T-cell (primary cell): ENCODE measurements around the gene TAF4B. TPM values are rescaled to one million over a fixed set of nuclear protein-coding genes. Genes with fewer than 3 reads are reported as not detected.

Experiments used
- ATAC-seq, 4 experiments: fragments of 200-7000 bp in 3 of 4; fragments of 150-1000 bp in 1 of 4; cut with Tn5 transposase; replicated peaks in 1 of 4; 1 replicate in 3 of 4; 2 replicates in 1 of 4; pipeline ENCODE4 v1.10.0; 2021; ENCODE audit warnings: moderate library complexity in 3 of 4, mild to moderate bottlenecking in 2 of 4, moderate number of reproducible peaks in 1 of 4
- CTCF ChIA-PET, 2 donors: fragments of 300-600 bp; sonication (Branson Sonifier 250); formaldehyde crosslinking; loops; one replicate each; lab custom pipeline; 2022; ENCODE audit warnings: antibody characterized with exemption in 2 of 2; lab: Charles Lee
- POLR2A ChIA-PET, 2 donors: fragments of 300-600 bp; sonication (Branson Sonifier 250); formaldehyde crosslinking; loops; one replicate each; lab custom pipeline; 2022; ENCODE audit warnings: antibody characterized with exemption in 2 of 2; lab: Charles Lee
- DNase-seq, 35 experiments: peaks; one replicate each; pipeline versions ENCODE4 v3.0.0 to v3.0.0-alpha.2; 2013 to 2023
- H3K27ac ChIP-seq: one replicate; pipeline ENCODE4 v1.5.1; 2013; ENCODE audit warnings: low read length
- H3K27me3 ChIP-seq, 2 experiments: replicated peaks in 1 of 2; 1 replicate in 1 of 2; 2 replicates in 1 of 2; pipeline versions ENCODE4 v1.6.1 to v1.7.0; 2013; ENCODE audit warnings: low read length in 1 of 2, mixed read lengths in 1 of 2; ENCODE audit not compliant: control insufficient read depth in 2 of 2, insufficient read depth in 2 of 2; ENCODE audit errors: extremely low read depth in 1 of 2
- H3K36me3 ChIP-seq, 2 donors: 1 replicate in 1 of 2; 2 replicates in 1 of 2; pipeline versions ENCODE4 v1.6.1 to v1.7.0; 2013; ENCODE audit warnings: low read length in 1 of 2; ENCODE audit not compliant: control insufficient read depth in 2 of 2, insufficient read depth in 1 of 2; ENCODE audit errors: extremely low read depth in 1 of 2
- H3K4me1 ChIP-seq, 2 experiments: 1 replicate in 1 of 2; 2 replicates in 1 of 2; pipeline versions ENCODE4 v1.6.1 to v1.7.0; 2013; ENCODE audit warnings: low read length in 2 of 2, mixed read lengths in 1 of 2; ENCODE audit not compliant: insufficient read depth in 2 of 2, control insufficient read depth in 1 of 2; ENCODE audit errors: extremely low read depth in 1 of 2
- H3K4me3 ChIP-seq, 2 donors: 1 replicate in 1 of 2; 2 replicates in 1 of 2; pipeline versions ENCODE4 v1.5.1 to v1.7.0; 2013; ENCODE audit warnings: mild to moderate bottlenecking in 2 of 2, low read length in 1 of 2, moderate library complexity in 1 of 2; ENCODE audit not compliant: control insufficient read depth in 1 of 2; ENCODE audit errors: extremely low read depth in 1 of 2
- H3K9me3 ChIP-seq: 2 replicates; pipeline ENCODE4 v1.7.0; 2013
- H3K27ac Mint-ChIP-seq, 2 donors: one replicate each; pipeline ENCODE4 v1.8.0; 2020 to 2021; ENCODE audit warnings: mild to moderate bottlenecking in 2 of 2, mixed read lengths in 2 of 2
- H3K27me3 Mint-ChIP-seq, 2 donors: one replicate each; pipeline ENCODE4 v1.8.0; 2021 to 2022; ENCODE audit warnings: mixed read lengths in 2 of 2
- H3K36me3 Mint-ChIP-seq: one replicate; pipeline ENCODE4 v1.8.0; 2021; ENCODE audit warnings: mixed read lengths
- H3K4me1 Mint-ChIP-seq, 3 donors: one replicate each; pipeline ENCODE4 v1.8.0; 2020 to 2022; ENCODE audit warnings: mixed read lengths in 3 of 3, mild to moderate bottlenecking in 1 of 3
- H3K4me3 Mint-ChIP-seq, 3 donors: one replicate each; pipeline ENCODE4 v1.8.0; 2020 to 2022; ENCODE audit warnings: mild to moderate bottlenecking in 3 of 3, mixed read lengths in 3 of 3, moderate library complexity in 3 of 3
- H3K9me3 Mint-ChIP-seq, 3 donors: one replicate each; pipeline ENCODE4 v1.8.0; 2020 to 2022; ENCODE audit warnings: mixed read lengths in 3 of 3
- WGBS: methylation state at CpG from one replicate; pipeline ENCODE4 v1.1.5; 2013; ENCODE audit warnings: missing lambda C conversion rate; ENCODE audit not compliant: insufficient coverage; 5-methylcytosine and 5-hydroxymethylcytosine counted together
- total RNA-seq, 35 experiments: library from RNA in 6 of 35; stranded (reverse) in 6 of 35; fragments of 120-200 nt in 1 of 35; gene quantifications; one replicate each; pipeline versions ENCODE4 v1.2.1 to v1.2.4 and lab custom pipeline; 2013 to 2026

The TAF4B gene
- total RNA-seq, 5 donors from 2014 or later (not counting 1 experiment from before 2014, with no cell fraction given) = 9.9 to 17.1 (median 13.2) TPM

DNA sequence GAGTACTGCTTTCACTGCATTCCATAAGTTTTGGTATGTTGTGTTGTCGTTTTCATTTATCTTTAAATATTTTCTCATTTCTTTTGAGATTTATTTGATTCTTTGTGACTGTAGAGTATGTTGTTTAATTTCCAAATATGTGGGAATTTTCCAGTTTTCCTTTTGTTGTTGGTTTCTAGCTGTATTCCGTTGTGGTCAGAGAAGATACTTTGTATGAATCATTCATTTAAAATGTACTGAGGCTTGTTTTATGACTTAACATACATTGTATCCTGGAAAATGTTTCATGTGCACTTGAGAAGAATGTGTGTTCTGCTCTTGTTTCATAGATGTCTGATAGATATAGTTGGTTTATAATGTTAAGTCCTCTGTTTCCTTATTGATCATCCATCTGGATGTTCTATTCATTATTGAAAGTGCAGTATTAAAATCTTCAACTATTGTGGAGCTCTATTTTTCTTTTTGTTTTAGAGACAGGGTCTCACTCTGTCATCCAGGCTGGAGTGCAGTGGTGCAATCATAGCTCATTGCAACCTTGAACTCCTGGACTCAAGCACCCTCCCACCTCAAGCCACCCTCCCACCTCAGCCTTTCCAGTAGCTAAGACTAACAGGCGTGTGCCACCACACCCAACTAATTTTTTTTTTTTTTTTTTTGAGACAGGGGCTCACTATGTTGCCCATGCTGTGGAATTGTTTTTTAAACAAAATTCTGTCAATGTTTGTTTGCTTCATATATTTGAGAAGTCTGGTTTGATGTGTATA lies 96.8 kb downstream of the TAF4B start:
- POLR2A ChIA-PET = no interaction called here
- H3K27me3 Mint-ChIP-seq = no peaks in the 10 kb centered on the region
- no CpG with 5 or more reads among the region's 3 CpGs for WGBS
- DNase-seq = no peak
- no peak for ATAC-seq
- Histone ChIP-seq H3K27me3 (no peaks in the 10 kb centered on the region), H3K4me1 (no peaks in the 10 kb centered on the region), H3K4me3 (no peak overlapping the region), H3K27ac (no peak overlapping the region), H3K9me3 (no peaks in the 10 kb centered on the region), H3K36me3 (peaks cover 5 to 6% of the 10 kb centered on the region in 2 donors)
- no peak overlapping the region for H3K27ac Mint-ChIP-seq
- peaks cover 0 to 7% (median 0%) of the 10 kb centered on the region in 3 donors for H3K4me1 Mint-ChIP-seq
- H3K9me3 Mint-ChIP-seq = no peaks in the 10 kb centered on the region
- CTCF ChIA-PET = interaction anchor here (0.7 to 1.3 kb wide), 3 partner anchors 16 to 299 kb away, joined by 3 to 4 read pairs (median 3); no protein-coding TSS in a partner anchor
- peaks cover 55% of the 10 kb centered on the region for H3K36me3 Mint-ChIP-seq
- H3K4me3 Mint-ChIP-seq = no peak overlapping the region

DNA sequence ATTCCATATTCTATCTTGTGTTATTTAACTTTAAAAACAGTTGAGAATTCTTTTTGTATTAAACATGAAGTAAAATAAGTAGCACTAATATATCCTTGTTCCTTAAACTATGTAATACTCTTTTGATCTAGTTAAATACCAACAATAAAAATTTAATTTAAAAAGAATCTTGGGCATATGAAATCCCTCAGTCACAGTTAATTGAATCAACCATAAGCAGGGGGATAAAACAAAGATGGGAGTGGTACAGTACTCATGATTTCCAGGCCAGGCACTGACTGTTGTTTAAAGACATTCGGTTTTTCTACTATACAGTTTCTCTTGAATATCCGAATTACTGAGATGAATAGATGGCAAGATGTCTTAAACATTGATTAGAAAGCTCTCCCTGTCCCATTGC lies 99.5 kb downstream of the TAF4B start:
- no peaks in the 10 kb centered on the region for H3K27me3 ChIP-seq
- Mint-ChIP-seq H3K4me3 (no peak overlapping the region), H3K9me3 (no peaks in the 10 kb centered on the region), H3K27ac (no peak overlapping the region), H3K36me3 (peaks cover 50% of the 10 kb centered on the region), H3K4me1 (peaks cover 0 to 7% (median 0%) of the 10 kb centered on the region in 3 donors), H3K27me3 (no peaks in the 10 kb centered on the region)
- H3K4me1 ChIP-seq = no peaks in the 10 kb centered on the region
- no CpG with 5 or more reads among the region's 2 CpGs for WGBS
- no peak overlapping the region for H3K4me3 ChIP-seq
- no peak overlapping the region for H3K27ac ChIP-seq
- ATAC-seq (no peak), DNase-seq (no peak)
- no peaks in the 10 kb centered on the region for H3K9me3 ChIP-seq
- CTCF ChIA-PET = no interaction called here
- peaks cover 5 to 8% of the 10 kb centered on the region in 2 donors for H3K36me3 ChIP-seq
- POLR2A ChIA-PET = no interaction called here

DNA sequence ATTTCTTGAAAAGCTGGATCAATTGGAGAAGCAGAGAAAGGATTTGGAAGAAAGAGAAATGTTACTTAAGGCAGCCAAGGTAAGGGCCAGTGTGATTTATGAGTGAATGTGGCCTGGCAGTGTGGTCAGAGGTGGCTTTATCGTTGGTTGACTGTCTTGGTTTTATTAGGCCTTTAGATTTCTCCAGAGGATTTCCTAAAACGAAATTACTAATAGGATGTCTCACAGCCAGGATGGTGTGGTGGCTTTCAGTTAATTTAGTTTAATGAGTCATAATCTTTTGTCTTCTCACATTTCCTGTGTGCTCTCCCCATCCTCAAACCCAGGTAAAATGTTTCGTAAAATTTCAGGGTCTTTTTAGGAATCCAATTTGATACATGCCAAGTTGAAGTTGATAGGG lies 100.8 kb downstream of the TAF4B start:
- H3K4me1 Mint-ChIP-seq = peaks cover 0 to 7% (median 0%) of the 10 kb centered on the region in 3 donors
- POLR2A ChIA-PET = interaction anchor here in 1 of 2 donors (0.7 kb wide), 1 partner anchor 149 kb away, joined by 3 read pairs; no protein-coding TSS in a partner anchor
- no peak overlapping the region for H3K27ac Mint-ChIP-seq

DNA sequence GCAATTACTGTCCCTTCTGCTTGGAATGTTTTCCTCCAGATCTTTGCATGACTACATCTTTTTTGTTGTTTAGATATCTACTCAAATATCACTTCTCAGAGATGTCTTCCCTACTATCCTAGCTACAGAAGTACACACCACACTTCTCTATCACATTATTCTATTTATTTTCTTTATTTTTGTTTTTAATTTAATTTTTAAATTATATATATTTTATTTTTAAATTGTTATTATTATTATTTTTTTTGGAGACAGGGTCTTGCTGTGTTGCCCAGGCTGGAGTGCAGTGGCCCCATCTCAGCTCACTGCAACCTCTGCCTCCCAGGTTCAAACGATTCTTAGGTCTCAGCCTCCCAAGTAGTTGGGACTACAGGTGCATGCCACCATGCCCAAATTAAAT lies 106.7 kb downstream of the TAF4B start:
- DNase-seq (no peak), ATAC-seq (no peak)
- ChIA-PET POLR2A (no interaction called here), CTCF (no interaction called here)
- Mint-ChIP-seq H3K27ac (no peak overlapping the region), H3K4me1 (peaks cover 0 to 7% (median 5%) of the 10 kb centered on the region in 3 donors), H3K9me3 (no peaks in the 10 kb centered on the region), H3K36me3 (peaks cover 13% of the 10 kb centered on the region), H3K4me3 (no peak overlapping the region), H3K27me3 (no peaks in the 10 kb centered on the region)
- H3K4me1 ChIP-seq = no peaks in the 10 kb centered on the region
- H3K4me3 ChIP-seq = no peak overlapping the region
- H3K36me3 ChIP-seq = peaks cover 3 to 8% of the 10 kb centered on the region in 2 donors
- no peak overlapping the region for H3K27ac ChIP-seq
- no peaks in the 10 kb centered on the region for H3K9me3 ChIP-seq
- H3K27me3 ChIP-seq = no peaks in the 10 kb centered on the region
- 100% methylated on average over 1 of the region's 1 CpG for WGBS

More for the DNA sequence above, 100.8 kb downstream of the TAF4B start:
- Histone ChIP-seq H3K27me3 (no peaks in the 10 kb centered on the region), H3K4me1 (no peaks in the 10 kb centered on the region), H3K4me3 (no peak overlapping the region), H3K27ac (no peak overlapping the region), H3K9me3 (no peaks in the 10 kb centered on the region), H3K36me3 (peaks cover 5% of the 10 kb centered on the region in 2 donors)
- DNase-seq (no peak), ATAC-seq (no peak)
- Mint-ChIP-seq H3K27me3 (no peaks in the 10 kb centered on the region), H3K4me3 (no peak overlapping the region), H3K36me3 (peaks cover 37% of the 10 kb centered on the region), H3K9me3 (no peaks in the 10 kb centered on the region)
- 75% methylated on average over 1 of the region's 3 CpGs for WGBS
- CTCF ChIA-PET = no interaction called here

DNA sequence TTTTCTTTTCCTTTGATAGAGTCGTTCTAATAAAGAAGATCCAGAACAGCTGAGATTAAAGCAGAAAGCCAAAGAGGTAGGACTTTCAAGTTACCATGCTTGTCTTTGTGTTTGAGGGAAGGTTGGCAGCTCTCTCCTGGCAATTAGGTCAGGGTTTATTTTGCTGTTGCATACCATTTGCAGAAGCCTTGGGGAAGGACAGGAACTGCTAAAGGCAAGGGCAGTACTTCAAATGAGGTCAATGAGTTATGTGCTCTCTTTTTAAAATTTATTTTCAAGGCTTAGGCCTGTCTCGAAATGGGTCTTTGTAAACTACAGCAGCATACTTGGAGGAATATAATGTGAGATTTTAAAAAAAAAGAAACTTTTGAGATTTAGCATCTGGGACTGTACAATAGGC lies 108.9 kb downstream of the TAF4B start:
- Mint-ChIP-seq H3K27me3 (no peaks in the 10 kb centered on the region), H3K4me1 (peaks cover 0 to 7% (median 5%) of the 10 kb centered on the region in 3 donors), H3K36me3 (peaks cover 24% of the 10 kb centered on the region), H3K4me3 (no peak overlapping the region), H3K27ac (no peak overlapping the region), H3K9me3 (no peaks in the 10 kb centered on the region)
- DNase-seq = no peak
- POLR2A ChIA-PET = interaction anchor here (0.6 to 0.7 kb wide), 2 partner anchors 13 to 268 kb away, joined by 3 to 5 read pairs; no protein-coding TSS in a partner anchor
- Histone ChIP-seq H3K4me3 (no peak overlapping the region), H3K36me3 (peaks cover 0 to 8% of the 10 kb centered on the region in 2 donors), H3K9me3 (no peaks in the 10 kb centered on the region), H3K27ac (no peak overlapping the region), H3K4me1 (no peaks in the 10 kb centered on the region), H3K27me3 (no peaks in the 10 kb centered on the region)
- 100% methylated on average over 1 of the region's 2 CpGs for WGBS
- CTCF ChIA-PET = interaction anchor here in 1 of 2 donors (0.5 to 0.6 kb wide), 2 partner anchors 137 to 318 kb away, joined by 3 to 4 read pairs; no protein-coding TSS in a partner anchor
- ATAC-seq = no peak

DNA sequence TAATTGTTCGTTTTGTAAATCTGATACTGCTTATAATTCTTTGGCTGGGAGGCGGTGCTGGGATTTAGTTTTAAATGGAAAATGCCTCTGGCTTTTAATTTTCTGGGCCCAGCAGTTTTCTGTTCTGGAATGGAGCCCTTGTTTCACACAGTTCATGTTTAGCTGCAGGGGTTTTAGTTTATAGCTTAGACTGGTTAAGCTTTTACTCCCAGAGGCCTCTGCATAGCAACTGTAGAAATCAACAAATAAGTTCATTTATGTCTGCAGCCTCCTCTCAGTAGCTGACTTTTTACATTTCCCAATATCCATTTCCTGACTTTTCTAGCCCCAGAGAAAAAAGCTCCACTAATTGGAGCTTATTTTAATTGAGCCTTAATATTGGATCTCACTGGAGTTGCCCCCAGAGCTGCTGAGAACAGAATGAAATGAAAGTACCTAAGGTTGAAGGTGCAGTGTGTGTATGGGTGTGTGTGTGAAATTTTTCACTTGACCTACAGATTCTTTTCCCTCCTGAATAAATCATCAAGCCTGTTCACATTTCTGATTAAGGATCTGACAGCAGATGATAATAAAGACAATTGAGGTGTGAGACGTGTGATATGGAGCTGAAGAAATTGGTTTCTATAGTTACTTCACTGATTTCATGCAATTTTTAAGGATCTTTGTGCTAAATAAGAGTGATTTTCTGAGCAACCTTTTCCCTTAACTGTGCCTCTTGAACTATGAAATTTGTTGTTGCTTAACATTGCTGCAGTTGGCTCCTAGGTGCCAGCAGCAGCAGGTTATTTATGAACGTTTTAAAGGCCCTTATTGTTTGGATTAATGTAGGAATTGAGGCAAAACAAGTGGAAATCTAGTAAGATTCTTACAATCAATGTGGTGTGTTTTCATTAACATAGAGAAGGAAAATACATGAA lies 109.6 kb downstream of the TAF4B start:
- H3K27ac Mint-ChIP-seq = no peak overlapping the region
- peaks cover 0 to 7% (median 5%) of the 10 kb centered on the region in 3 donors for H3K4me1 Mint-ChIP-seq
- Histone ChIP-seq H3K4me1 (no peaks in the 10 kb centered on the region), H3K4me3 (no peak overlapping the region), H3K36me3 (peaks cover 0 to 8% of the 10 kb centered on the region in 2 donors), H3K9me3 (no peaks in the 10 kb centered on the region), H3K27ac (no peak overlapping the region), H3K27me3 (no peaks in the 10 kb centered on the region)
- peaks cover 24% of the 10 kb centered on the region for H3K36me3 Mint-ChIP-seq
- 94% methylated on average over 2 of the region's 4 CpGs for WGBS
- POLR2A ChIA-PET = interaction anchor here (0.6 to 0.7 kb wide), 2 partner anchors 14 to 269 kb away, joined by 3 to 5 read pairs; no protein-coding TSS in a partner anchor
- no peak for ATAC-seq
- CTCF ChIA-PET = interaction anchor here in 1 of 2 donors (0.5 to 0.6 kb wide), 2 partner anchors 138 to 318 kb away, joined by 3 to 4 read pairs; no protein-coding TSS in a partner anchor
- H3K9me3 Mint-ChIP-seq = no peaks in the 10 kb centered on the region
- H3K4me3 Mint-ChIP-seq = no peak overlapping the region
- no peaks in the 10 kb centered on the region for H3K27me3 Mint-ChIP-seq
- DNase-seq = no peak
